PC-3 (cell line): ENCODE data around the gene LCORL. TPM values are rescaled to one million over a fixed set of nuclear protein-coding genes. Genes with fewer than 3 reads are reported as not detected.

Experiments used
- ATAC-seq: fragments of 200-7000 bp; cut with Tn5 transposase; 2 replicates; pipeline ENCODE4 v1.9.1; 2020; ENCODE audit warnings: mild to moderate bottlenecking, moderate library complexity
- BruUV-seq: library from RNA; stranded (reverse); fragments of 400-500 nt; replicated peaks from 2 replicates; lab custom pipeline; 2021; lab: Mats Ljungman, UMichigan
- CTCF ChIA-PET: fragments of 300-600 bp; sonication (Branson Sonifier 250); formaldehyde crosslinking; loops from one replicate; lab custom pipeline; 2022; ENCODE audit warnings: antibody characterized with exemption; lab: Charles Lee
- POLR2A ChIA-PET: fragments of 300-600 bp; sonication (Branson Sonifier 250); formaldehyde crosslinking; loops from one replicate; lab custom pipeline; 2022; ENCODE audit warnings: antibody characterized with exemption; ENCODE audit not compliant: unreplicated experiment; lab: Charles Lee
- DNase-seq: peaks from one replicate; pipeline ENCODE4 v3.0.0-alpha.2; 2015
- H2AFZ ChIP-seq: fragments of 300-600 bp; sonication (generic); 2 replicates; pipeline ENCODE4 v1.6.0; 2016; ENCODE audit warnings: antibody characterized with exemption, low read length
- H3F3A ChIP-seq: fragments of 300-600 bp; sonication (generic); one replicate; pipeline ENCODE4 v1.6.0; 2017; ENCODE audit warnings: antibody characterized with exemption, low read length, control low read depth, mild to moderate bottlenecking; ENCODE audit not compliant: unreplicated experiment
- H3K27ac ChIP-seq: fragments of 300-600 bp; sonication (generic); 2 replicates; pipeline ENCODE4 v1.5.1; 2016; ENCODE audit warnings: mild to moderate bottlenecking, low read length
- H3K27me3 ChIP-seq: fragments of 300-600 bp; sonication (generic); 2 replicates; pipeline ENCODE4 v1.6.1; 2016; ENCODE audit warnings: low read length, mixed read lengths
- H3K36me3 ChIP-seq: fragments of 300-600 bp; sonication (generic); 2 replicates; pipeline ENCODE4 v1.6.1; 2016; ENCODE audit warnings: low read depth, mixed run types, low read length, mixed read lengths
- H3K4me1 ChIP-seq: fragments of 300-600 bp; sonication (generic); 2 replicates; pipeline ENCODE4 v1.5.1; 2016; ENCODE audit warnings: low read length; ENCODE audit not compliant: insufficient read depth
- H3K4me2 ChIP-seq: fragments of 300-600 bp; sonication (generic); 2 replicates; pipeline ENCODE4 v1.6.0; 2016; ENCODE audit warnings: low read length
- H3K4me3 ChIP-seq: fragments of 300-600 bp; sonication (generic); 2 replicates; pipeline ENCODE4 v1.5.1; 2016; ENCODE audit warnings: mild to moderate bottlenecking, low read length, mixed read lengths
- H3K79me2 ChIP-seq: fragments of 300-600 bp; sonication (generic); 2 replicates; pipeline ENCODE4 v1.6.1; 2017; ENCODE audit warnings: low read length, mixed read lengths
- H3K9ac ChIP-seq: fragments of 300-600 bp; sonication (generic); 2 replicates; pipeline ENCODE4 v1.6.0; 2016; ENCODE audit warnings: mild to moderate bottlenecking, low read length
- H3K9me2 ChIP-seq: fragments of 300-600 bp; sonication (generic); replicated peaks from 2 replicates; pipeline ENCODE4 v1.6.1; 2016; ENCODE audit warnings: mixed run types, low read length, mixed read lengths
- H3K9me3 ChIP-seq: fragments of 300-600 bp; sonication (generic); 2 replicates; pipeline ENCODE4 v1.6.1; 2016; ENCODE audit warnings: low read length, mixed read lengths
- H4K20me1 ChIP-seq: fragments of 300-600 bp; sonication (generic); 2 replicates; pipeline ENCODE4 v1.6.1; 2016; ENCODE audit warnings: low read length, mixed read lengths
- CTCF ChIP-seq: fragments of 300-600 bp; sonication (generic); conservative IDR thresholded peaks from 2 replicates; pipeline ENCODE4 v1.5.1; 2017; ENCODE audit warnings: antibody characterized with exemption, low read depth, mild to moderate bottlenecking, low read length
- EZH2 ChIP-seq: fragments of 300-600 bp; sonication (generic); IDR thresholded peaks from one replicate; pipeline ENCODE4 v1.6.1; 2017; ENCODE audit warnings: antibody characterized with exemption, mild to moderate bottlenecking, low read length; ENCODE audit not compliant: unreplicated experiment
- EZH2phosphoT487 ChIP-seq: fragments of 300-600 bp; sonication (generic); IDR thresholded peaks from 2 replicates; pipeline ENCODE4 v1.6.1; 2018; ENCODE audit warnings: mild to moderate bottlenecking, antibody characterized with exemption, low read length, borderline replicate concordance
- intact Hi-C: fragments of 100-400 bp; cut with micrococcal nuclease; formaldehyde crosslinking; loops from 2 replicates; pipeline ENCODE4 v1.9.0; 2023
- total RNA-seq: library from RNA; depleted of rRNA; stranded (reverse); fragments of >200 nt; gene quantifications from 2 replicates; pipeline ENCODE4 v1.2.3, GENCODE V29; 2014

LCORL gene
- total RNA-seq, 1 experiment from 2014 or later = 2.9 TPM

- no peak overlapping the region for H2AFZ ChIP-seq
- BruUV-seq = no TSS peak
- POLR2A ChIA-PET = no interaction called here
Observed at GRCh38 chr4:18025288-18025687, 3.7 kb upstream of the LCORL start.

DNA sequence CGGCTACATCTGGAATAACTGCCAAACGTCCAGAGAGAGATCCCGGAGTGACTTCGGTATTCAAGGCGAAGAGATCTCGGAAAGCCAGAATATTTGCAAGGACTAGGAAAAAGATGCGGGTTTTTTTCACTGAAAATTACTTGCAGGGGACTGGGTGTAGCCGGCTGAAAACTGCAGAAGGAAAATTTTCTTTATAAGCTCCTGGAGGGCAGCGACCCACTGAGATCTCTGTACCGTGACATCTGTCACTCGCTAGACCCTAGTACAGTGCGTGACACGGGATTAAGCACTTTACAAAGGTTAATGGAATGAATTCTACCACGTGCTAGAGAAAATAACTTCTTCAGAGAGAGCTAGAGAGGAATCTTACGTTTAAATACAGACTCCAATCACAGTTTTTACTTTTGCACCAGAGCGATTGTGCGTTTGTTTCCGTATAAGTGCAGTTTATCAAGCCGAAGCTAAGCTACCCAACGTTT lies 1.1 kb upstream of the LCORL start:
- Histone ChIP-seq H3F3A (no peaks in the 10 kb centered on the region), H3K4me3 (peak overlapping the region; percentile 98), H3K4me2 (peak overlapping the region; percentile 98), H3K27me3 (peaks cover under 1% of the 10 kb centered on the region; the same call in 1 of the 2 replicates), H3K79me2 (peaks cover 31% of the 10 kb centered on the region), H3K36me3 (no peaks in the 10 kb centered on the region), H3K9ac (peak overlapping the region; percentile 31; the same call in 1 of the 2 replicates), H4K20me1 (peaks cover 10% of the 10 kb centered on the region; the same call in 1 of the 2 replicates), H3K4me1 (peaks cover 5% of the 10 kb centered on the region; the same call in 1 of the 2 replicates), H2AFZ (peak overlapping the region; percentile 99), H3K27ac (no peak overlapping the region), H3K9me2 (no peaks in the 10 kb centered on the region), H3K9me3 (no peaks in the 10 kb centered on the region)
- ATAC-seq = no peak
- ChIA-PET CTCF (no interaction called here), POLR2A (no interaction called here)
- TF ChIP-seq CTCF (no peak), EZH2phosphoT487 (no peak), EZH2 (no peak)
- intact Hi-C loops = no loop called here
- BruUV-seq = no TSS peak
- DNase-seq = no peak

More at GRCh38 chr4:18025288-18025687, 3.7 kb upstream of the LCORL start:
- Histone ChIP-seq H4K20me1 (no peaks in the 10 kb centered on the region), H3K4me3 (no peak overlapping the region), H3F3A (no peaks in the 10 kb centered on the region), H3K9me3 (no peaks in the 10 kb centered on the region), H3K27me3 (peaks cover 12% of the 10 kb centered on the region; the same call in 1 of the 2 replicates), H3K27ac (no peak overlapping the region), H3K36me3 (no peaks in the 10 kb centered on the region), H3K9ac (no peak overlapping the region), H3K4me1 (no peaks in the 10 kb centered on the region), H3K9me2 (no peaks in the 10 kb centered on the region), H3K4me2 (no peak overlapping the region), H3K79me2 (peaks cover 4% of the 10 kb centered on the region)
- no peak for DNase-seq
- intact Hi-C loops = no loop called here
- TF ChIP-seq EZH2 (no peak), CTCF (no peak), EZH2phosphoT487 (no peak)
- no peak for ATAC-seq
- CTCF ChIA-PET = no interaction called here

DNA sequence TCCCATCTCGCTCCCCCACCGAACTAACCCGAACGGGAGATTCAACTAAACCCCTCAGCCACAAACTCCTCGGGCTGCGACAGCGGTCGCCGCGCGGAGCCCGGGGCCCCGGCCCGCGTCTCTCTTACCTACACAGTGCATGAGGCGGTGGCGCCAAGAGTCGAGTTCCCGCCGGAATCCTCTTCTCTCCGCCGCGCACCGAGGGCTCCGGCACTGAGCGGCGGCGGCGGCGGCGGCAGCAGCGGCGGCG lies 160 bp downstream of the LCORL start:
- peak; percentile 6; the same call in 1 of the 2 replicates for ATAC-seq
- H2AFZ ChIP-seq = peak overlapping the region; percentile 99

More for the DNA sequence above, 160 bp downstream of the LCORL start:
- H3K4me1 ChIP-seq = peaks cover 5% of the 10 kb centered on the region; the same call in 1 of the 2 replicates
- no peaks in the 10 kb centered on the region for H3K9me2 ChIP-seq
- H3K9ac ChIP-seq = peak overlapping the region; percentile 70
- POLR2A ChIA-PET = no interaction called here
- no peaks in the 10 kb centered on the region for H3K27me3 ChIP-seq
- CTCF ChIA-PET = no interaction called here
- H3K79me2 ChIP-seq = peaks cover 43% of the 10 kb centered on the region
- H4K20me1 ChIP-seq = peaks cover 13% of the 10 kb centered on the region; the same call in 1 of the 2 replicates
- H3F3A ChIP-seq = no peaks in the 10 kb centered on the region
- no peaks in the 10 kb centered on the region for H3K9me3 ChIP-seq
- BruUV-seq = no TSS peak
- intact Hi-C loops = loop anchor here (1.0 to 2.0 kb wide), 2 partner anchors 205 to 209 kb away; no protein-coding TSS in a partner anchor
- no peaks in the 10 kb centered on the region for H3K36me3 ChIP-seq
- H3K27ac ChIP-seq = peak overlapping the region; percentile 43
- no peak for TF ChIP-seq EZH2phosphoT487
- no peak for TF ChIP-seq CTCF
- TF ChIP-seq EZH2 = no peak
- H3K4me2 ChIP-seq = peak overlapping the region; percentile 98
- DNase-seq = no peak
- peak overlapping the region; percentile 98 for H3K4me3 ChIP-seq
